AG09319 (cell line): Measurements from ENCODE around the gene MYLK.

Experiments used
- DNase-seq: peaks from one replicate; pipeline ENCODE4 v3.0.0-alpha.2; 2010; ENCODE audit warnings: low read depth; ENCODE audit errors: extremely low read depth
- TF ChIP-seq, protein P1 (sequence below): IDR thresholded peaks from 2 replicates; pipeline ENCODE4 v1.5.1; 2011; ENCODE audit warnings: low read depth, mild to moderate bottlenecking, inconsistent platforms, low read length, moderate library complexity

The MYLK gene

DNA sequence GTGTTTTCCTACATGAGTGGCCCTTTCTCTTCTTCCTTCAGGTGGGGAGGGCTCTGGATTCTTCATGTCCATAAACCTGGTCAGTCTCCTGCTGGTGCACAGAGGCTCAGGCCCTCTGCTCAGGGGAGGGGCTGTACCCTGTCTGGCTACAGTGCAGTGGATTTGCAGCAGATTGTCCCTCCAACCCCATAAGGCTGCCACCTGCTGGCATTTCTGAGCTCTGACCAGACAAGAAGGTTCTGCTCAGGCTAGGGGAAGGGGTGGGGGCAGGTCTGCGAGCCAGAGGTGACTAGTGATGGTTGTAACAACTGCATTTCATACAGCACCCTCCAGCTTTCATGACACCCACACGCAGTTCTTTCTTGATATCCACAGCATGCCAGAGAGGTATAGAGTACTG is 182.1 kb downstream of the MYLK start:
- TF ChIP-seq, protein P1, sequence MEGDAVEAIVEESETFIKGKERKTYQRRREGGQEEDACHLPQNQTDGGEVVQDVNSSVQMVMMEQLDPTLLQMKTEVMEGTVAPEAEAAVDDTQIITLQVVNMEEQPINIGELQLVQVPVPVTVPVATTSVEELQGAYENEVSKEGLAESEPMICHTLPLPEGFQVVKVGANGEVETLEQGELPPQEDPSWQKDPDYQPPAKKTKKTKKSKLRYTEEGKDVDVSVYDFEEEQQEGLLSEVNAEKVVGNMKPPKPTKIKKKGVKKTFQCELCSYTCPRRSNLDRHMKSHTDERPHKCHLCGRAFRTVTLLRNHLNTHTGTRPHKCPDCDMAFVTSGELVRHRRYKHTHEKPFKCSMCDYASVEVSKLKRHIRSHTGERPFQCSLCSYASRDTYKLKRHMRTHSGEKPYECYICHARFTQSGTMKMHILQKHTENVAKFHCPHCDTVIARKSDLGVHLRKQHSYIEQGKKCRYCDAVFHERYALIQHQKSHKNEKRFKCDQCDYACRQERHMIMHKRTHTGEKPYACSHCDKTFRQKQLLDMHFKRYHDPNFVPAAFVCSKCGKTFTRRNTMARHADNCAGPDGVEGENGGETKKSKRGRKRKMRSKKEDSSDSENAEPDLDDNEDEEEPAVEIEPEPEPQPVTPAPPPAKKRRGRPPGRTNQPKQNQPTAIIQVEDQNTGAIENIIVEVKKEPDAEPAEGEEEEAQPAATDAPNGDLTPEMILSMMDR = peak; percentile 64
- peak; percentile 44 for DNase-seq

DNA sequence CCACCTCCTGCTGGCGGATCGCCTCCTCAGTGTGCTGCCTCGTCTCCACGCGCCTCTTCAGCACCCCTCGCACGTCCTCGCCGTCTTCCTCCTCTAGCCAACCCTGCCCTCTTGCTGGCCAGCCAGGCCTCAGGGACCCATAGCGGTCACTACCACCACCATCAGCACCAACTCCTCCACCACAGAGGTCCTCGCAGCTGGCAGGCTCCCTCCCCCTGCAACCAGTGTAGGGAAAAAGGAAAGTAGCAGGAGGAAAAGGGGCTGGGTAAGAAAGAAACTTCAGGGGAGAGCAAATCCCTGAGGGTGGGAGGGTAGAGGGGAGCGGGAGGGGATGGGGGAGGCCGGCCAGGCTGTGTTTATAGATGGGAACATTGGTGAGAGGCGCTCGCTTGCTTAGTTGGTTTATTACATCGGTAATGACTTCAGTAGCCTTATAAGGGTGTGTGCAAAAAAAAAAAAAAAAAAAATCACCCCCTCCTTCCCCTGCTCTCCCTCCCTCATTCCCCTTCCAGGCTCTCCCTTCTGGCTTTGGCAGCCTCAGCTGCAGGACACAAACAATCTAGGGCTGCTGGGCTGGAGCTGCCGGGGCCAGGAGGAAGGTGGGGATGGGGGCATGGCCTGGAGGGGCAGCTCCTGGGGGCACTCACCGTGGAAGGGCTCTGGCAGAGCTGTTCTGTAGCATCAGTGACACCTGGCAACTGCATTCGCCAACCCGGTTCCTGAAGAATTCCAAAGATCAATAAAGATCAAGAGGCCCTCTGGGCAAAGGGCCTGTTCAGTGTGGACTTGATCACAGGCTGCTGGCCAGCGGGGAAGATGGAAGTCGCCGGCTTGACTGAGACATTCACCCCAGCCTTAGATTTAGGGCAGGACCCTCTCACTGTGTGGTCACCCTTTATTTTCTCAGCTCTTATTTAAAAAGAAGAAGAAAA is 183.1 kb downstream of the MYLK start:
- TF ChIP-seq, protein P1 = no peak
- no peak for DNase-seq

DNA sequence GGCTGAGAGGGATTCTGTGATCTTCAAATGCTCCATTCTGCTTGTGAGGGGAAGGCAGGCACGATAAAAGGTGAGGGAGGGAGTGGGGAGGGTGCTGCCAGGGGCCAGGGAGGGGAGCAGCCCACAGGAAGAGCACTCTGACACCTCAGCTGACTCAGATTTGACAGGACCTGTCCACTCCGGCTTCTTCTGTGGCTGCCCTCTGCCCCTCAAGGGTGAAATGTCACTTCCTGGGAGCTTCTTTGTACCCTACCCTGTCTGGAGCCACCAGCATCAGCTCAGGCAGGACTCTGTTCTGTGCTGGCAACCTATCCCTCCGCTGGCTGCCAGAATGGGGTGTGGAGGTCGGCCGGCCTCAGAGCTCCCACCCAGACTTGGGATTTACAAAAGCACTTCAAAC is 185.3 kb downstream of the MYLK start:
- TF ChIP-seq, protein P1 = no peak

DNA sequence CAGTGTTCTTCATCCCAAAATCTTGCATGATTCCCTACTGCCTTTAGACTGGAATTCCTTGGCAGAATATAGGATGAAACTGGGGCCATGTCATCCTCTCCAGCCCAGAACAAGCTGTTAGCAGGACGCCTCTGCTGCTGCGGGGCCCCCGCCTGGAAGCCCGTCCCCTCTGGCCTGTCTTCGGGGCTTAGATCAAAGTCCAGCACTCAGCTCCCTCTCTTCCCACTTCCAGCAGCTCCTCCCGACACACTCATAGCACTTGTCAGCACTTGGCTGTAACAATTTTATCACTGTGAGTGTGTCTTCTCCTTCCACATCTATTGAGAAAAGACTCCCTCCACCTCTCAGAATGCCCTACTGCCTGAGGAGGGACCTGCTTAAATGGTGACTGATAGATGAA is 187.3 kb downstream of the MYLK start:
- TF ChIP-seq, protein P1 = no peak
- no peak for DNase-seq

More for the DNA sequence above, 185.3 kb downstream of the MYLK start:
- DNase-seq = no peak

DNA sequence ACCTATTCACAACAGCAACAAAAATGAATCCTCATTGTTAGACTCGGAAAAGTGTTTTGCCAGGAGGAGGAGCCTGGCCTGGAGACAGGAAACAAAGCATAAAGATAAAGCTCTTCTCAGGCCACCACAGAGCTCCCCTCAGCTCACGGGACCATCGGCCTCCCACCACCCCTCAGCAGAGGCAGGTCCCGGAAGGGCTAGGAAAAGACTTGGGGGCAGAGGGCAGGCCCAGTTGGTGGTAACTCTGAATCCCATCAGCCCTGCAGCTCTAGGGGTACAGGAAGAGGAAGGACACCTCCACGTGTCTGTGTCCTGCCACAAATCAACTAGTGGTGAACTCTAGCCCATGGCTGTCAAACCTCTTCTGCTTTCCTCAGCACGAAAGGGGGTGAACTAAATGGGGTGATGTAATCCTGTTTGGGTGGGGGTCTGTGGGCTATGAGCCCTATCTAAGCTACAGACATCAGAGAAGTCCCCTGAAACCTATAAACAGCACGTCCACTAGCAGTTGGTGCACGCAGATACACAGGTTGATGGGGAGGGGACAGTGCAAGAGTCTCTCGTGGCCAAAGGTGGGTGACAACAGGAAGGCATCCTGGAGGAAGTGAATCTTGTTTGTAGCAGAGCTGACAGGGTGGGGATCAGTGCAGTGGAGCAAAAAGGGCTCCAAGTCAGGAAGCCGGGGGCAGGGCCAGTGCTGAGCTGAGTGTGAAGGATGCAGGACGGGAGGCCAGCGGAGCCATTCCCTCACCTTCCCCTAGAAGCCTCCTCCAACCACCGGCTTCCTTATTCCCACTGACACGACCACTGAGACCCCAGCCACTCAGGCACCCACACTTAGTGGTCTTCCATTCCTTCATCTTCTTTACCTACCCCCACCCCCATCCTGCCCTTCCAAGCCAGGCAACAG is 188.1 kb downstream of the MYLK start:
- no peak for DNase-seq

DNA sequence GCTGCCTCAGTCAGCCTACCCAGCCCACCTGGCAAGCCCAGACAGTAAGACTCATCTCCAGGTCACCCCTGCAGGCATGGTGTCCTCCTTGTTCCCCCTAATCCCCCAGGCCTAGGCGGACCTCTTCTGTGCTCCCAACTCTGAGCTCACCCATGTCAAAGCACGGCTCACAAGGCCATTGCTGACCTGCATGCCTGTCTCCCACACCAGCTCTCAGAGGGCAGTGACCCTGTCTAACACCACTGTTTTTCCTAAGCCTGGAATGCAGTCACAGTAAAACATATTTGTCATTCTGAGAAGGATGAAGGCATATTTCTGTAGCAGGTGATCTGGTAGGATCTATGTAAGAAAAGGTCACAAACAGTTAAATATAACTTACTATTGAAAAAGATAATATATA is 189.0 kb downstream of the MYLK start:
- TF ChIP-seq, protein P1 = no peak
- DNase-seq = no peak

More for the DNA sequence above, 188.1 kb downstream of the MYLK start:
- TF ChIP-seq, protein P1 = no peak
